GM23338 (cell line): Measurements from ENCODE around the gene HEMK1.

Experiments
- CREB1 ChIP-seq: fragments of 250-450 bp; sonication (Bioruptor Pico); IDR thresholded peaks from 2 replicates; pipeline ENCODE4 v1.5.0; 2020; ENCODE audit warnings: low read depth, mild to moderate bottlenecking, moderate library complexity
- EZH2 ChIP-seq: fragments of 200-600 bp; sonication (generic); IDR thresholded peaks from one replicate; pipeline ENCODE4 v1.8.0; 2017; ENCODE audit warnings: antibody characterized with exemption, mild to moderate bottlenecking, low read depth; ENCODE audit not compliant: unreplicated experiment
- EZH2phosphoT487 ChIP-seq: fragments of 200-600 bp; sonication (generic); IDR thresholded peaks from one replicate; pipeline ENCODE4 v1.8.1; 2018; ENCODE audit warnings: antibody characterized with exemption; ENCODE audit not compliant: unreplicated experiment
- JUNB ChIP-seq: IDR thresholded peaks from one replicate; pipeline ENCODE4 v1.6.1; 2016; ENCODE audit warnings: antibody characterized with exemption; ENCODE audit not compliant: unreplicated experiment
- POLR2AphosphoS5 ChIP-seq: IDR thresholded peaks from 2 replicates; pipeline ENCODE4 v1.6.1; 2016; ENCODE audit warnings: antibody characterized with exemption, low read depth
- ZNF114 ChIP-seq: fragments of 250-450 bp; sonication (Bioruptor Pico); IDR thresholded peaks from 2 replicates; pipeline ENCODE4 v1.5.0; 2020; ENCODE audit warnings: mild to moderate bottlenecking, moderate library complexity
- TF ChIP-seq, protein P1 (sequence below), 2 experiments: fragments of 200-600 bp in 1 of 2; sonication (generic) in 1 of 2; conservative IDR thresholded peaks; 2 replicates each; pipeline versions ENCODE4 v1.5.1 to v1.6.1; 2016 to 2017; ENCODE audit warnings: antibody characterized with exemption in 2 of 2, low read depth in 2 of 2, mild to moderate bottlenecking in 2 of 2, moderate library complexity in 1 of 2

GRCh38 chr3:50525987-50526386 is 43.3 kb upstream of the HEMK1 start:
- TF ChIP-seq, protein P1, sequence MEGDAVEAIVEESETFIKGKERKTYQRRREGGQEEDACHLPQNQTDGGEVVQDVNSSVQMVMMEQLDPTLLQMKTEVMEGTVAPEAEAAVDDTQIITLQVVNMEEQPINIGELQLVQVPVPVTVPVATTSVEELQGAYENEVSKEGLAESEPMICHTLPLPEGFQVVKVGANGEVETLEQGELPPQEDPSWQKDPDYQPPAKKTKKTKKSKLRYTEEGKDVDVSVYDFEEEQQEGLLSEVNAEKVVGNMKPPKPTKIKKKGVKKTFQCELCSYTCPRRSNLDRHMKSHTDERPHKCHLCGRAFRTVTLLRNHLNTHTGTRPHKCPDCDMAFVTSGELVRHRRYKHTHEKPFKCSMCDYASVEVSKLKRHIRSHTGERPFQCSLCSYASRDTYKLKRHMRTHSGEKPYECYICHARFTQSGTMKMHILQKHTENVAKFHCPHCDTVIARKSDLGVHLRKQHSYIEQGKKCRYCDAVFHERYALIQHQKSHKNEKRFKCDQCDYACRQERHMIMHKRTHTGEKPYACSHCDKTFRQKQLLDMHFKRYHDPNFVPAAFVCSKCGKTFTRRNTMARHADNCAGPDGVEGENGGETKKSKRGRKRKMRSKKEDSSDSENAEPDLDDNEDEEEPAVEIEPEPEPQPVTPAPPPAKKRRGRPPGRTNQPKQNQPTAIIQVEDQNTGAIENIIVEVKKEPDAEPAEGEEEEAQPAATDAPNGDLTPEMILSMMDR (conservative IDR thresholded peaks at IDR 0.05; ENCODE audit: low read depth in 2 of 2), result no peak
- TF ChIP-seq EZH2 (no peak), POLR2AphosphoS5 (no peak), ZNF114 (CRISPR knock-in tag) (no peak), JUNB (no peak), CREB1 (CRISPR knock-in tag) (peak; percentile 49), EZH2phosphoT487 (no peak)
